ENCODE measurements around the gene MYT1. TPM values are rescaled to one million over a fixed set of nuclear protein-coding genes. Genes with fewer than 3 reads are reported as not detected.

MYT1 gene
- total and polyA plus RNA-seq, 2 of the 8 experiments (the other 6 are each of a cell fraction or from before 2014, with no cell fraction given) = 0.63 to 2.0 TPM

- Histone ChIP-seq H2BK120ac (replicated peaks; ENCODE audit: low read depth, low read length) (no peak overlapping the region), H4K5ac (ENCODE audit: insufficient read length, low read depth, low read length) (no peak overlapping the region), H3K23me2 (ENCODE audit: low read depth, low read length) (peaks cover 3% of the 10 kb centered on the region; the same call in 1 of the 2 replicates), H3K4me1 (replicated peaks in 1 of 4; ENCODE audit: control insufficient read depth in 3 of 4, insufficient read depth in 4 of 4, low read length in 3 of 4) (peaks cover 2 to 17% (median 7%) of the 10 kb centered on the region in 4 experiments; a peak in 5 of 7 replicates), H4K91ac (replicated peaks; ENCODE audit: insufficient read length, low read length) (no peak overlapping the region), H3K56ac (replicated peaks; ENCODE audit: insufficient read length, low read depth, low read length) (no peak overlapping the region), H4K8ac (ENCODE audit: extremely low read depth, insufficient read depth, low read length) (no peak overlapping the region), H3K79me2 (ENCODE audit: control insufficient read depth in 1 of 2, insufficient read depth in 2 of 2, low read length in 2 of 2) (peaks cover 4 to 22% of the 10 kb centered on the region in 2 experiments; a peak in 3 of 4 replicates), H3K23ac (ENCODE audit: insufficient read length) (no peak overlapping the region), H3K27ac (ENCODE audit: low read depth, low read length) (no peak overlapping the region), H3K9me3 (ENCODE audit: insufficient read depth in 2 of 2, low read depth in 1 of 2, low read length in 1 of 2) (no peaks in the 10 kb centered on the region), H4K20me1 (replicated peaks in 1 of 2; ENCODE audit: control insufficient read depth in 1 of 2, insufficient read depth in 2 of 2, low read length in 2 of 2) (peaks cover 1 to 2% of the 10 kb centered on the region in 2 experiments), H3K4me2 (ENCODE audit: insufficient read depth in 1 of 2, low read depth in 2 of 2, low read length in 2 of 2) (no peak overlapping the region), H3K9ac (replicated peaks in 1 of 4; ENCODE audit: extremely low read depth in 1 of 4, low read depth in 3 of 4, low read length in 3 of 4) (no peak overlapping the region), H2BK5ac (ENCODE audit: low read depth, low read length) (no peak overlapping the region), H2BK12ac (ENCODE audit: low read depth, low read length) (no peak overlapping the region), H2BK15ac (ENCODE audit: low read length) (no peak overlapping the region), H3K79me1 (ENCODE audit: low read depth, low read length) (peaks cover 6% of the 10 kb centered on the region), H2AFZ (ENCODE audit: low read length) (no peak overlapping the region), H3K18ac (ENCODE audit: extremely low read depth, low read length) (no peak overlapping the region), H3K4me3 (ENCODE audit: extremely low read depth in 1 of 4, insufficient read depth in 2 of 4, low read depth in 3 of 4, low read length in 4 of 4) (no peak overlapping the region), H3K36me3 (ENCODE audit: control insufficient read depth in 2 of 4, insufficient read depth in 4 of 4, low read length in 3 of 4) (no peaks in the 10 kb centered on the region), H2BK20ac (ENCODE audit: low read length) (no peak overlapping the region), H2AK5ac (ENCODE audit: low read depth, low read length) (no peak overlapping the region), H3K4ac (replicated peaks; ENCODE audit: insufficient read length, low read depth, low read length) (no peak overlapping the region), H3K14ac (ENCODE audit: insufficient read length) (no peak overlapping the region), H3K27me3 (replicated peaks in 1 of 4; ENCODE audit: control insufficient read depth in 3 of 4, extremely low read depth in 1 of 4, insufficient read depth in 3 of 4, low read length in 3 of 4) (no peaks in the 10 kb centered on the region; a peak in 1 of 7 replicates)
- CTCF ChIA-PET (ENCODE audit: partially characterized antibody) = interaction anchor here (0.6 to 1.3 kb wide), 4 partner anchors 10 to 152 kb away, joined by 3 read pairs; no protein-coding TSS in a partner anchor
- no peak for DNase-seq (ENCODE audit: low read depth in 1 of 2, low spot score in 2 of 2)
- WGBS, 2 experiments (ENCODE audit: extremely low coverage in 1 of 2, insufficient coverage in 1 of 2, insufficient read length in 1 of 2, insufficient replicate concordance in 2 of 2, low coverage in 1 of 2, low lambda C conversion rate in 2 of 2, missing lambda C conversion rate in 1 of 2) = 90% methylated on average over 4 of the region's 4 CpGs; no CpG with 5 or more reads in 1 of the 2 experiments
- no peak for FAIRE-seq
- POLR2A ChIA-PET (ENCODE audit: partially characterized antibody) = interaction anchor here (0.5 kb wide), 1 partner anchor 459 kb away, joined by 3 read pairs; no protein-coding TSS in a partner anchor
- TF ChIP-seq RAD21 (IDR thresholded peaks at IDR 0.05 in 1 of 2, conservative IDR thresholded peaks at IDR 0.05 in 1 of 2; ENCODE audit: low read depth in 2 of 2, low read length in 2 of 2) (no peak), CBX5 (IDR thresholded peaks at IDR 0.05; ENCODE audit: low read depth, low read length) (no peak), BRCA1 (IDR thresholded peaks at IDR 0.05; ENCODE audit: low read depth, low read length) (no peak), USF2 (IDR thresholded peaks at IDR 0.05; ENCODE audit: low read length) (no peak), JUND (IDR thresholded peaks at IDR 0.05; ENCODE audit: low read length) (no peak), NANOG (IDR thresholded peaks at IDR 0.05; ENCODE audit: insufficient read depth, low read depth, low read length, poor library complexity, severe bottlenecking) (no peak), RFX5 (IDR thresholded peaks at IDR 0.05; ENCODE audit: borderline replicate concordance, low read depth, low read length) (no peak)
- TF ChIP-seq, protein P1, sequence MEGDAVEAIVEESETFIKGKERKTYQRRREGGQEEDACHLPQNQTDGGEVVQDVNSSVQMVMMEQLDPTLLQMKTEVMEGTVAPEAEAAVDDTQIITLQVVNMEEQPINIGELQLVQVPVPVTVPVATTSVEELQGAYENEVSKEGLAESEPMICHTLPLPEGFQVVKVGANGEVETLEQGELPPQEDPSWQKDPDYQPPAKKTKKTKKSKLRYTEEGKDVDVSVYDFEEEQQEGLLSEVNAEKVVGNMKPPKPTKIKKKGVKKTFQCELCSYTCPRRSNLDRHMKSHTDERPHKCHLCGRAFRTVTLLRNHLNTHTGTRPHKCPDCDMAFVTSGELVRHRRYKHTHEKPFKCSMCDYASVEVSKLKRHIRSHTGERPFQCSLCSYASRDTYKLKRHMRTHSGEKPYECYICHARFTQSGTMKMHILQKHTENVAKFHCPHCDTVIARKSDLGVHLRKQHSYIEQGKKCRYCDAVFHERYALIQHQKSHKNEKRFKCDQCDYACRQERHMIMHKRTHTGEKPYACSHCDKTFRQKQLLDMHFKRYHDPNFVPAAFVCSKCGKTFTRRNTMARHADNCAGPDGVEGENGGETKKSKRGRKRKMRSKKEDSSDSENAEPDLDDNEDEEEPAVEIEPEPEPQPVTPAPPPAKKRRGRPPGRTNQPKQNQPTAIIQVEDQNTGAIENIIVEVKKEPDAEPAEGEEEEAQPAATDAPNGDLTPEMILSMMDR (IDR thresholded peaks at IDR 0.05; ENCODE audit: control extremely low read depth in 1 of 3, insufficient read depth in 1 of 3, low read depth in 1 of 3, low read length in 3 of 3) = no peak
- TF ChIP-seq, protein P2, sequence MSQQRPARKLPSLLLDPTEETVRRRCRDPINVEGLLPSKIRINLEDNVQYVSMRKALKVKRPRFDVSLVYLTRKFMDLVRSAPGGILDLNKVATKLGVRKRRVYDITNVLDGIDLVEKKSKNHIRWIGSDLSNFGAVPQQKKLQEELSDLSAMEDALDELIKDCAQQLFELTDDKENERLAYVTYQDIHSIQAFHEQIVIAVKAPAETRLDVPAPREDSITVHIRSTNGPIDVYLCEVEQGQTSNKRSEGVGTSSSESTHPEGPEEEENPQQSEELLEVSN (IDR thresholded peaks at IDR 0.05) = no peak
Measured at GRCh38 chr20:64253000-64253383, 88.7 kb downstream of the MYT1 start.

Measured in H1 (cell line).